ENCODE results near the gene TLE6. TPM values are rescaled to one million over a fixed set of nuclear protein-coding genes. Genes with fewer than 3 reads are reported as not detected.

TLE6 gene
- total and polyA plus RNA-seq, 2 of the 13 experiments (the other 11 are each of a cell fraction or from before 2014, with no cell fraction given): 0.24 to 5.5 TPM

DNA sequence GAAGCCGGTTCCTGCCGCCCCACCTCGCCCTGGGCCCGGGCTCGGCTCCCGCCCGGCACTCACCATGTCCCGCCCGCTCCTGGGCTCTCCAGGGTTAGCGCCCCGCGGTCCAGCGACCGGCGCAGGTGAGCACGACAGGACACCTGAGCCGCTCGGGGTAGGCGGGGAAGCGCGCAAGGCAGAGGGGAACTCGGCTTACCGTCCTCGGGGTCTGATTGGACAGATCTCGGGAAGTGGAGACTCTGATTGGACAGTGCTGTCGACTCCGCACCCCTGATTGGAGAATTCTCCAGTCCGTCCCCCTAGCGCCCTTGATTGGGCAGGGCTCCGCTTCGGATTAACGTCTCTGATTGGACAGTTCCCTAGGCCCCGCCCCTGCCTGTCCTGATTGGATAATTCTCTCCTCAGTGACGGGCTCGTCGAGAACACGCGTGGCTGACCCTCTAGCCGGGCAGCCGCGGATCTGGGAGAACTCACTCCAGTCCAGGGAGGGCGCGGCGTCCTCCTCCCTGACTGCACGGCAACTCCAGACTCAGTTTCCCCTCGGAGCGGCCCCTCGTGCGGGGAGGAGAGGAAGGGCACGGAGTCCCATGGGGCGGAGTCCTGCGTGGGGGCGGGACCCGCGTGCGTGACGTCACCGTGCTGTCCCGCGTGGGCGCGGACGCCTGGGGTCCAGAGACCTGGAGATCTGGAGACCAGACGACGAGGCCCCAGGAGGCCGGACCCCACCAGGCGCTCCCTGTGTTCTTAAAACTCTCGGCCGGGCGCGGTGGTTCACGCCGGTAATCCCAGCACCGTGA is 32.4 kb upstream of the TLE6 start, which contains the start of gene ZNF77 (continued):
- TF ChIP-seq SALL1 (CRISPR knock-in tag; IDR thresholded peaks at IDR 0.05): peak; percentile 82
- TF ChIP-seq ZNF782 (CRISPR knock-in tag; IDR thresholded peaks at IDR 0.05; ENCODE audit: borderline replicate concordance): no peak
- TF ChIP-seq BRD4 (CRISPR knock-in tag; IDR thresholded peaks at IDR 0.05): no peak
- TF ChIP-seq GABPA (IDR thresholded peaks at IDR 0.05; ENCODE audit: low read depth, low read length): no peak
- peak; percentile 43 for TF ChIP-seq GABPA (CRISPR knock-in tag; IDR thresholded peaks at IDR 0.05; ENCODE audit: low read depth)
- TF ChIP-seq ZNF296 (CRISPR knock-in tag; conservative IDR thresholded peaks at IDR 0.05): no peak
- peak; percentile 49; the same call in 1 of the 2 replicates for TF ChIP-seq SAFB2 (CRISPR knock-in tag; IDR thresholded peaks at IDR 0.05; ENCODE audit: borderline replicate concordance, low read depth)
- peak; percentile 65; the same call in 1 of the 2 replicates for TF ChIP-seq ZSCAN21 (CRISPR knock-in tag; IDR thresholded peaks at IDR 0.05; ENCODE audit: borderline replicate concordance)
- 0 out of 2 replicates have a peak, but pooled peaks have one; percentile 20 for TF ChIP-seq ZNF7 (CRISPR knock-in tag; IDR thresholded peaks at IDR 0.05)
- TF ChIP-seq, protein P1, sequence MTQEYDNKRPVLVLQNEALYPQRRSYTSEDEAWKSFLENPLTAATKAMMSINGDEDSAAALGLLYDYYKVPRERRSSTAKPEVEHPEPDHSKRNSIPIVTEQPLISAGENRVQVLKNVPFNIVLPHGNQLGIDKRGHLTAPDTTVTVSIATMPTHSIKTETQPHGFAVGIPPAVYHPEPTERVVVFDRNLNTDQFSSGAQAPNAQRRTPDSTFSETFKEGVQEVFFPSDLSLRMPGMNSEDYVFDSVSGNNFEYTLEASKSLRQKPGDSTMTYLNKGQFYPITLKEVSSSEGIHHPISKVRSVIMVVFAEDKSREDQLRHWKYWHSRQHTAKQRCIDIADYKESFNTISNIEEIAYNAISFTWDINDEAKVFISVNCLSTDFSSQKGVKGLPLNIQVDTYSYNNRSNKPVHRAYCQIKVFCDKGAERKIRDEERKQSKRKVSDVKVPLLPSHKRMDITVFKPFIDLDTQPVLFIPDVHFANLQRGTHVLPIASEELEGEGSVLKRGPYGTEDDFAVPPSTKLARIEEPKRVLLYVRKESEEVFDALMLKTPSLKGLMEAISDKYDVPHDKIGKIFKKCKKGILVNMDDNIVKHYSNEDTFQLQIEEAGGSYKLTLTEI (CRISPR knock-in tag; conservative IDR thresholded peaks at IDR 0.05): no peak
- TF ChIP-seq ZFYVE20 (CRISPR knock-in tag; IDR thresholded peaks at IDR 0.05; ENCODE audit: borderline replicate concordance, low read depth): no peak
- TF ChIP-seq, protein P2, sequence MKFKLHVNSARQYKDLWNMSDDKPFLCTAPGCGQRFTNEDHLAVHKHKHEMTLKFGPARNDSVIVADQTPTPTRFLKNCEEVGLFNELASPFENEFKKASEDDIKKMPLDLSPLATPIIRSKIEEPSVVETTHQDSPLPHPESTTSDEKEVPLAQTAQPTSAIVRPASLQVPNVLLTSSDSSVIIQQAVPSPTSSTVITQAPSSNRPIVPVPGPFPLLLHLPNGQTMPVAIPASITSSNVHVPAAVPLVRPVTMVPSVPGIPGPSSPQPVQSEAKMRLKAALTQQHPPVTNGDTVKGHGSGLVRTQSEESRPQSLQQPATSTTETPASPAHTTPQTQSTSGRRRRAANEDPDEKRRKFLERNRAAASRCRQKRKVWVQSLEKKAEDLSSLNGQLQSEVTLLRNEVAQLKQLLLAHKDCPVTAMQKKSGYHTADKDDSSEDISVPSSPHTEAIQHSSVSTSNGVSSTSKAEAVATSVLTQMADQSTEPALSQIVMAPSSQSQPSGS (CRISPR knock-in tag; IDR thresholded peaks at IDR 0.05): peak; percentile 76; the same call in 1 of the 2 replicates
- TF ChIP-seq RBM39 (IDR thresholded peaks at IDR 0.05; ENCODE audit: low read depth, low read length, poor library complexity, severe bottlenecking): peak; percentile 93
- no peak; the same call in 1 of the 2 replicates for TF ChIP-seq ZBTB21 (CRISPR knock-in tag; IDR thresholded peaks at IDR 0.05)
- TF ChIP-seq KDM2A (CRISPR knock-in tag; IDR thresholded peaks at IDR 0.05; ENCODE audit: borderline replicate concordance, low read depth): peak; percentile 98
- TF ChIP-seq, protein P3, sequence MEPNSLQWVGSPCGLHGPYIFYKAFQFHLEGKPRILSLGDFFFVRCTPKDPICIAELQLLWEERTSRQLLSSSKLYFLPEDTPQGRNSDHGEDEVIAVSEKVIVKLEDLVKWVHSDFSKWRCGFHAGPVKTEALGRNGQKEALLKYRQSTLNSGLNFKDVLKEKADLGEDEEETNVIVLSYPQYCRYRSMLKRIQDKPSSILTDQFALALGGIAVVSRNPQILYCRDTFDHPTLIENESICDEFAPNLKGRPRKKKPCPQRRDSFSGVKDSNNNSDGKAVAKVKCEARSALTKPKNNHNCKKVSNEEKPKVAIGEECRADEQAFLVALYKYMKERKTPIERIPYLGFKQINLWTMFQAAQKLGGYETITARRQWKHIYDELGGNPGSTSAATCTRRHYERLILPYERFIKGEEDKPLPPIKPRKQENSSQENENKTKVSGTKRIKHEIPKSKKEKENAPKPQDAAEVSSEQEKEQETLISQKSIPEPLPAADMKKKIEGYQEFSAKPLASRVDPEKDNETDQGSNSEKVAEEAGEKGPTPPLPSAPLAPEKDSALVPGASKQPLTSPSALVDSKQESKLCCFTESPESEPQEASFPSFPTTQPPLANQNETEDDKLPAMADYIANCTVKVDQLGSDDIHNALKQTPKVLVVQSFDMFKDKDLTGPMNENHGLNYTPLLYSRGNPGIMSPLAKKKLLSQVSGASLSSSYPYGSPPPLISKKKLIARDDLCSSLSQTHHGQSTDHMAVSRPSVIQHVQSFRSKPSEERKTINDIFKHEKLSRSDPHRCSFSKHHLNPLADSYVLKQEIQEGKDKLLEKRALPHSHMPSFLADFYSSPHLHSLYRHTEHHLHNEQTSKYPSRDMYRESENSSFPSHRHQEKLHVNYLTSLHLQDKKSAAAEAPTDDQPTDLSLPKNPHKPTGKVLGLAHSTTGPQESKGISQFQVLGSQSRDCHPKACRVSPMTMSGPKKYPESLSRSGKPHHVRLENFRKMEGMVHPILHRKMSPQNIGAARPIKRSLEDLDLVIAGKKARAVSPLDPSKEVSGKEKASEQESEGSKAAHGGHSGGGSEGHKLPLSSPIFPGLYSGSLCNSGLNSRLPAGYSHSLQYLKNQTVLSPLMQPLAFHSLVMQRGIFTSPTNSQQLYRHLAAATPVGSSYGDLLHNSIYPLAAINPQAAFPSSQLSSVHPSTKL (CRISPR knock-in tag; IDR thresholded peaks at IDR 0.05): peak; percentile 29
- peak; percentile 74 for TF ChIP-seq ZBTB7B (CRISPR knock-in tag; IDR thresholded peaks at IDR 0.05)
- no peak; the same call in 1 of the 2 replicates for TF ChIP-seq ZNF878 (CRISPR knock-in tag; IDR thresholded peaks at IDR 0.05)
- peak; percentile 82 for TF ChIP-seq ZNF605 (CRISPR knock-in tag; IDR thresholded peaks at IDR 0.05)
- peak; percentile 99 for TF ChIP-seq ZNF616 (CRISPR knock-in tag; IDR thresholded peaks at IDR 0.05; ENCODE audit: low read depth)
- 0 out of 2 replicates have a peak, but pooled peaks have one; percentile 62 for TF ChIP-seq ZNF160 (CRISPR knock-in tag; IDR thresholded peaks at IDR 0.05)
- TF ChIP-seq ZEB1 (IDR thresholded peaks at IDR 0.05; ENCODE audit: insufficient replicate concordance, low read depth): peak; percentile 91
- TF ChIP-seq ZBTB20 (CRISPR knock-in tag; IDR thresholded peaks at IDR 0.05; ENCODE audit: borderline replicate concordance, low read depth): peak; percentile 42; the same call in 1 of the 2 replicates

Measured in HepG2 (cell line).